Measurements from ENCODE around the gene PRR15L. TPM values are rescaled to one million over a fixed set of nuclear protein-coding genes. Genes with fewer than 3 reads are reported as not detected.

PRR15L gene
- total RNA-seq, 3 donors from 2014 or later (not counting 1 experiment from before 2014, with no cell fraction given), result not detected

- Histone ChIP-seq H3K27me3 (ENCODE audit: control insufficient read depth, insufficient read depth, low read length) (no peaks in the 10 kb centered on the region), H3K36me3 (ENCODE audit: control insufficient read depth, insufficient read depth, low read length) (no peaks in the 10 kb centered on the region), H3K4me1 (ENCODE audit: control insufficient read depth, insufficient read depth, low read length) (no peaks in the 10 kb centered on the region), H3K4me3 (ENCODE audit: low read length) (no peak overlapping the region), H3K9me3 (ENCODE audit: control insufficient read depth, insufficient read depth, low read length) (no peaks in the 10 kb centered on the region), H3K27ac (ENCODE audit: low read length) (no peak overlapping the region)
- DNase-seq (no peak), ATAC-seq (no peak)
- Mint-ChIP-seq H3K4me1 (no peaks in the 10 kb centered on the region), H3K27me3 (ENCODE audit: low read depth in 2 of 2) (no peaks in the 10 kb centered on the region), H3K36me3 (no peaks in the 10 kb centered on the region), H3K27ac (no peak overlapping the region), H3K4me3 (no peak overlapping the region), H3K9me3 (no peaks in the 10 kb centered on the region)
- intact Hi-C loops (cut with micrococcal nuclease), result no loop called here
- 89% methylated on average over 8 of the region's 9 CpGs for WGBS (ENCODE audit: insufficient coverage)
- TF ChIP-seq CTCF (IDR thresholded peaks at IDR 0.05), result no peak
Observed at GRCh38 chr17:47996201-47996600, 38.5 kb upstream of the PRR15L start.

GRCh38 chr17:47995241-47995935, 37.7 kb upstream of the PRR15L start:
- H3K9me3 ChIP-seq (ENCODE audit: control insufficient read depth, insufficient read depth, low read length), result no peaks in the 10 kb centered on the region
- no peak for ATAC-seq
- no peak overlapping the region for H3K4me3 ChIP-seq (ENCODE audit: low read length)
- H3K36me3 Mint-ChIP-seq, result no peaks in the 10 kb centered on the region
- no peak overlapping the region for H3K27ac ChIP-seq (ENCODE audit: low read length)
- no peak for TF ChIP-seq CTCF (IDR thresholded peaks at IDR 0.05)
- no peaks in the 10 kb centered on the region for H3K36me3 ChIP-seq (ENCODE audit: control insufficient read depth, insufficient read depth, low read length)
- no peaks in the 10 kb centered on the region for H3K4me1 ChIP-seq (ENCODE audit: control insufficient read depth, insufficient read depth, low read length)
- no peaks in the 10 kb centered on the region for H3K9me3 Mint-ChIP-seq
- no peaks in the 10 kb centered on the region for H3K27me3 ChIP-seq (ENCODE audit: control insufficient read depth, insufficient read depth, low read length)
- H3K27ac Mint-ChIP-seq, result no peak overlapping the region
- intact Hi-C loops (cut with micrococcal nuclease), result no loop called here
- no peak overlapping the region for H3K4me3 Mint-ChIP-seq
- WGBS (ENCODE audit: insufficient coverage), result 80% methylated on average over 13 of the region's 13 CpGs
- no peaks in the 10 kb centered on the region for H3K4me1 Mint-ChIP-seq
- DNase-seq, result no peak
- H3K27me3 Mint-ChIP-seq (ENCODE audit: low read depth in 2 of 2), result no peaks in the 10 kb centered on the region

- no peak overlapping the region for H3K4me3 ChIP-seq (ENCODE audit: low read length)
- 89% methylated on average over 4 of the region's 4 CpGs for WGBS (ENCODE audit: insufficient coverage)
- Mint-ChIP-seq H3K4me1 (peaks cover 2 to 3% of the 10 kb centered on the region in 2 donors), H3K9me3 (no peaks in the 10 kb centered on the region), H3K27me3 (ENCODE audit: low read depth in 2 of 2) (no peaks in the 10 kb centered on the region), H3K36me3 (no peaks in the 10 kb centered on the region), H3K27ac (no peak overlapping the region), H3K4me3 (no peak overlapping the region)
- ATAC-seq (no peak), DNase-seq (no peak)
- TF ChIP-seq CTCF (IDR thresholded peaks at IDR 0.05), result no peak
- intact Hi-C loops (cut with micrococcal nuclease), result no loop called here
- peaks cover 4% of the 10 kb centered on the region for H3K4me1 ChIP-seq (ENCODE audit: control insufficient read depth, insufficient read depth, low read length)
- no peak overlapping the region for H3K27ac ChIP-seq (ENCODE audit: low read length)
- no peaks in the 10 kb centered on the region for H3K9me3 ChIP-seq (ENCODE audit: control insufficient read depth, insufficient read depth, low read length)
- H3K27me3 ChIP-seq (ENCODE audit: control insufficient read depth, insufficient read depth, low read length), result no peaks in the 10 kb centered on the region
- no peaks in the 10 kb centered on the region for H3K36me3 ChIP-seq (ENCODE audit: control insufficient read depth, insufficient read depth, low read length)
Observed at GRCh38 chr17:47994724-47995123, 37.0 kb upstream of the PRR15L start.

- H3K4me1 ChIP-seq (ENCODE audit: control insufficient read depth, insufficient read depth, low read length), result peaks cover 11% of the 10 kb centered on the region
- H3K4me3 ChIP-seq (ENCODE audit: low read length), result no peak overlapping the region
- Mint-ChIP-seq H3K4me1 (peaks cover 10% of the 10 kb centered on the region in 2 donors), H3K4me3 (no peak overlapping the region), H3K27me3 (ENCODE audit: low read depth in 2 of 2) (no peaks in the 10 kb centered on the region), H3K9me3 (no peaks in the 10 kb centered on the region), H3K27ac (no peak overlapping the region), H3K36me3 (no peaks in the 10 kb centered on the region)
- no peaks in the 10 kb centered on the region for H3K9me3 ChIP-seq (ENCODE audit: control insufficient read depth, insufficient read depth, low read length)
- no peak for TF ChIP-seq CTCF (IDR thresholded peaks at IDR 0.05)
- no peaks in the 10 kb centered on the region for H3K27me3 ChIP-seq (ENCODE audit: control insufficient read depth, insufficient read depth, low read length)
- no peaks in the 10 kb centered on the region for H3K36me3 ChIP-seq (ENCODE audit: control insufficient read depth, insufficient read depth, low read length)
- 85% methylated on average over 5 of the region's 5 CpGs for WGBS (ENCODE audit: insufficient coverage)
- intact Hi-C loops (cut with micrococcal nuclease), result no loop called here
- no peak overlapping the region for H3K27ac ChIP-seq (ENCODE audit: low read length)
- ATAC-seq (no peak), DNase-seq (no peak)
Observed at GRCh38 chr17:47993964-47994363, 36.3 kb upstream of the PRR15L start.

Measured in natural killer cell (primary cell).